Measurements from ENCODE around the gene IQCK.

Gene IQCK

GRCh38 chr16:19698480-19699465, 19.3 kb upstream of the IQCK start:
- TF ChIP-seq CTCF (IDR thresholded peaks at IDR 0.05; ENCODE audit: control insufficient read depth, extremely low read depth, insufficient read depth): no peak
- no peak for DNase-seq (ENCODE audit: low read depth)
- no peak overlapping the region for H3K4me3 ChIP-seq (ENCODE audit: low read depth, low read length)

GRCh38 chr16:19699472-19699871, 18.6 kb upstream of the IQCK start:
- no peak overlapping the region for H3K4me3 ChIP-seq (ENCODE audit: low read depth, low read length)
- TF ChIP-seq CTCF (IDR thresholded peaks at IDR 0.05; ENCODE audit: control insufficient read depth, extremely low read depth, insufficient read depth): no peak
- no peak for DNase-seq (ENCODE audit: low read depth)

GRCh38 chr16:19700319-19700781, 17.7 kb upstream of the IQCK start:
- no peak for TF ChIP-seq CTCF (IDR thresholded peaks at IDR 0.05; ENCODE audit: control insufficient read depth, extremely low read depth, insufficient read depth)
- peak; percentile 34 for DNase-seq (ENCODE audit: low read depth)
- H3K4me3 ChIP-seq (ENCODE audit: low read depth, low read length): no peak overlapping the region

GRCh38 chr16:19701091-19701490, 17.0 kb upstream of the IQCK start:
- no peak for DNase-seq (ENCODE audit: low read depth)
- H3K4me3 ChIP-seq (ENCODE audit: low read depth, low read length): no peak overlapping the region
- no peak for TF ChIP-seq CTCF (IDR thresholded peaks at IDR 0.05; ENCODE audit: control insufficient read depth, extremely low read depth, insufficient read depth)

GRCh38 chr16:19703172-19703889, 14.7 kb upstream of the IQCK start:
- no peak for TF ChIP-seq CTCF (IDR thresholded peaks at IDR 0.05; ENCODE audit: control insufficient read depth, extremely low read depth, insufficient read depth)
- DNase-seq (ENCODE audit: low read depth): no peak
- H3K4me3 ChIP-seq (ENCODE audit: low read depth, low read length): no peak overlapping the region

GRCh38 chr16:19704321-19705145, 13.5 kb upstream of the IQCK start:
- H3K4me3 ChIP-seq (ENCODE audit: low read depth, low read length): no peak overlapping the region
- no peak for DNase-seq (ENCODE audit: low read depth)
- no peak for TF ChIP-seq CTCF (IDR thresholded peaks at IDR 0.05; ENCODE audit: control insufficient read depth, extremely low read depth, insufficient read depth)

Measured in LNCaP clone FGC (cell line).